Ishikawa (cell line): ENCODE measurements around the gene BCL7B.

Experiments
- CREB1 ChIP-seq: IDR thresholded peaks from 2 replicates; pipeline ENCODE4 v1.6.1; 2012; ENCODE audit warnings: low read depth
- FOXM1 ChIP-seq: IDR thresholded peaks from 2 replicates; pipeline ENCODE4 v1.6.1; 2012; ENCODE audit warnings: low read depth, borderline replicate concordance
- MAX ChIP-seq: IDR thresholded peaks from 2 replicates; pipeline ENCODE4 v1.6.1; 2012
- YY1 ChIP-seq: IDR thresholded peaks from 2 replicates; pipeline ENCODE4 v1.6.1; 2012; ENCODE audit warnings: low read depth
- TF ChIP-seq, protein P1 (sequence below): IDR thresholded peaks from 2 replicates; pipeline ENCODE4 v1.6.1; 2012; ENCODE audit warnings: low read depth, mild to moderate bottlenecking

DNA sequence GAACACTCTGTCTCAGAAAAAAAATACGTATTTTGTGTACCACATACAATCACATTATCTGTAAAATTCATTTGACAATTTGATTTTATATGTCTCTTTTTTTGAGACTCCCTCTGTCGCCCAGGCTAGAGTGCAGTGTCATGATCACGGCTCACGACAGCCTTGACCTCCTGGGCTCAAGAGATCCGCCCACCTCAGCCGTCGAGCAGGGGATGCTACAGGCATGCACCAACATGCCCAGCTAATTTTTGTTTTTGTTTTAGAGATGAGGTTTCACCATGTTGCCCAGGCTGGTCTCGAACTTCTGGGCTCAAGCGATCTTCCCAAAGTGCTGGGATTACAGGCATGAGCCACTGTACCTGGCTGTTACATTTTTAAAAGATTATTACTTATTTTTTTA is 23.7 kb downstream of the BCL7B start:
- TF ChIP-seq FOXM1 = no peak
- TF ChIP-seq CREB1 = no peak
- TF ChIP-seq MAX = no peak
- TF ChIP-seq YY1 = no peak
- TF ChIP-seq, protein P1, sequence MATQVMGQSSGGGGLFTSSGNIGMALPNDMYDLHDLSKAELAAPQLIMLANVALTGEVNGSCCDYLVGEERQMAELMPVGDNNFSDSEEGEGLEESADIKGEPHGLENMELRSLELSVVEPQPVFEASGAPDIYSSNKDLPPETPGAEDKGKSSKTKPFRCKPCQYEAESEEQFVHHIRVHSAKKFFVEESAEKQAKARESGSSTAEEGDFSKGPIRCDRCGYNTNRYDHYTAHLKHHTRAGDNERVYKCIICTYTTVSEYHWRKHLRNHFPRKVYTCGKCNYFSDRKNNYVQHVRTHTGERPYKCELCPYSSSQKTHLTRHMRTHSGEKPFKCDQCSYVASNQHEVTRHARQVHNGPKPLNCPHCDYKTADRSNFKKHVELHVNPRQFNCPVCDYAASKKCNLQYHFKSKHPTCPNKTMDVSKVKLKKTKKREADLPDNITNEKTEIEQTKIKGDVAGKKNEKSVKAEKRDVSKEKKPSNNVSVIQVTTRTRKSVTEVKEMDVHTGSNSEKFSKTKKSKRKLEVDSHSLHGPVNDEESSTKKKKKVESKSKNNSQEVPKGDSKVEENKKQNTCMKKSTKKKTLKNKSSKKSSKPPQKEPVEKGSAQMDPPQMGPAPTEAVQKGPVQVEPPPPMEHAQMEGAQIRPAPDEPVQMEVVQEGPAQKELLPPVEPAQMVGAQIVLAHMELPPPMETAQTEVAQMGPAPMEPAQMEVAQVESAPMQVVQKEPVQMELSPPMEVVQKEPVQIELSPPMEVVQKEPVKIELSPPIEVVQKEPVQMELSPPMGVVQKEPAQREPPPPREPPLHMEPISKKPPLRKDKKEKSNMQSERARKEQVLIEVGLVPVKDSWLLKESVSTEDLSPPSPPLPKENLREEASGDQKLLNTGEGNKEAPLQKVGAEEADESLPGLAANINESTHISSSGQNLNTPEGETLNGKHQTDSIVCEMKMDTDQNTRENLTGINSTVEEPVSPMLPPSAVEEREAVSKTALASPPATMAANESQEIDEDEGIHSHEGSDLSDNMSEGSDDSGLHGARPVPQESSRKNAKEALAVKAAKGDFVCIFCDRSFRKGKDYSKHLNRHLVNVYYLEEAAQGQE = no peak
